DMS 273 (cell line): ENCODE measurements around the gene SNAI3.

Experiments
- DNase-seq: peaks from one replicate; lab custom pipeline; 2025; ENCODE audit not compliant: unreplicated experiment; lab: John Stamatoyannopoulos, UW

SNAI3 gene

GRCh38 chr16:88691924-88692560, 5.7 kb upstream of the SNAI3 start:
- DNase-seq, result no peak

DNA sequence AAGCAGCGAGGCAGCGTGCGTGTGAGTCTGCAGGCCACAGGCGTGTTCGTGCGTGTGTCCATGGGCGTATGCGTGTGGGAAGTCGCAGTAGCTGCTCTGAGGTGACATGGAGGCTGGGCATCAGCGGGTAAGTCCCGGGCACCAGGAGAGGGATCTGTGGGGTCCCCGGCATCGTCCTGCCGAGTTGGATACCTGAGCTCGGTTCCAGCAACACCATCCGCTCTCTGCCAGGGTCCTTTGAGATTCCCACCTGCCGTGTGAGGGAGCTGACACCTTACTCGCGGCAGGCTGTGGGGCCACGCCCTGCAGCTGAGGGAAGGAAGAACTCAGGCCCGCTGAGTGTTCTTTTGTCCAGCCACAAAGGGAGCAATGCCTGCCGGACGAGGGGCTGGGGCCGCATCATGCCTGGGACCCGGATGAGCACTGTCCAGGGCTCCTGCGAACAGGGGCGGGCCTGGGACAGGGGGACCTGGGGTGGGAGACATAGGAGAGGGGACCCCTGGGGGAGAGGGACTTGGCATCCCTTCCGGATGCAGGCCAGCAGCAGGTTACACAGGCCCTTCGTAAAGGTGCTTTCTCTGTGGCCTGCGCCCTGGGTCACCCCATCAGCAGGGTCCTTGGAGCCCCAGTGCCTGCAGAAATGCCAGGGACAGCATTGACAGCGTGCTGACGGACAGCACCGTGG, 5.0 kb upstream of the SNAI3 start:
- no peak for DNase-seq

DNA sequence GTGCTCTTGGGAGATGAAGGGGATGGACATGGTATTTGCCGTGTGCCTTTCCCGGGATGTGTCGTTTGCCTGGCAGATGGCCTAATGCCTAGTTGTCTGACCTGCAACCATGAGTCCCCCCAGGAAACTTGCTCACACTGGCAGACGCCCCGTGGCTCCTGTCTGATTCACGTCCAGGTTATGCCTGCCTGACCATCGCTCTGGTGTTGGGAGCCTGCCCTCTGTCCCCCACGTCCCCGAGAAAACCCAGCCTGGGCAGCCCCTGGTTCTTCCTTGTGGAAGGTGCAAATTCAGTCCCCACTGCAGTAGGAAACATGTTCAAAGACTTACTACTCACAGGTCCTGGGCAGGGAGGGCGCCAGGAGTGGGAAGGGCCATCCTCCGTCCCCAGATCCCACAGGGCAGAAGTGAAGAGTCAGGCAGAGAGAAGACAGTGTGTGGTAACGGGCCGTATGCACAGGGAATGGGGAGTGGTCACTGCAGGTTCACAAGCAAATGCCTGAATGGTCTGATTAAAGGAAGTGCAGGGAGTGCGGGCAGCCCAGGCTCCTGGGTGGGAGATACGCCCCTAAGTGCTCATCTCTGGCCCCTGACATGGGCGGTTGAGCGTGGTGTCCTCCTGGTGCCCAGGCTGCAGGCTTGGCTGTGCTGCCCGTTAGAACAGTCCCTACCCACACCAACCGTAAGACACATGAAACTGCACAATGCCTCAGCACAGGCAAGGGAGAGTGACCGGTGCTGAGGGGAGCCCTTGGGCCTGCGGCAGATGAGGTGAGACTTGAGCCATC, 4.2 kb upstream of the SNAI3 start:
- DNase-seq, result no peak

GRCh38 chr16:88688013-88688778, 1.9 kb upstream of the SNAI3 start:
- peak; percentile 57 for DNase-seq

- DNase-seq, result no peak
Measured at GRCh38 chr16:88687676-88688012, 1.3 kb upstream of the SNAI3 start.

DNA sequence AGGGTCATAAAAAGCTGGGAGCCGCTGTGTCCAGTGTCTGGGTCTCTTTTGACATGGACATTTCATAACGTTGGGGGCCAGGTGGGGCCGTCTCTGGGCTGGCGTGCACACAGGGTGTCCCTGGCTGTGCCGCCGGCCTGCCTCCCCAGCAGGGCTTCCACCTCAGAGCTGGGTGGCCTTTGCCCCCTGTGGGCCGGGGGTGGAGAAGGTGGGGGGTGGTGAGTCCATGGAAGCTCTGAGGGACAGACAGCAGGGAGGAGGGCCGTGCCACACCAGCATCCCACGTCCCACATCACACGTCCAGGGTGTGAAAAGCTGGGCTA, 908 bp upstream of the SNAI3 start:
- no peak for DNase-seq

DNA sequence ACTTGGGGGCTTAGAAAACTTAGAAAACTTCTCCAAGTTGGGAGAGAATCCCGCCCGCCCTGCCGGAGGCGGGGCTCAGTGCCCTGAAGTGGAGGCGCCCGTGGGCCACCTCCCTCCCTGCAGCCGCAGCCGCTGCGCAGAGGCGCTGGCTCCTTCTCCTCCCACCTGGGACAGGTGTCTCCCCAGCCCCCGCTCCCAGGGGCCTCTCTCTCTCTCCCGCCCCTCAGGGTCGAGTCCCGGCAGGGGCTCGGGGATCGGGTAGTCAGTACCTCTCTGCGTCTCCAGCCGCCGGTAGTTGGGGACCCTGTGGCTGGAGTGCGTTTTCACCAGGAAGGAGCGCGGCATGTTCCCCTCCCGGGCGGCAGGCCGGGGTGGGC, 257 bp downstream of the SNAI3 start:
- peak; percentile 68 for DNase-seq

DNA sequence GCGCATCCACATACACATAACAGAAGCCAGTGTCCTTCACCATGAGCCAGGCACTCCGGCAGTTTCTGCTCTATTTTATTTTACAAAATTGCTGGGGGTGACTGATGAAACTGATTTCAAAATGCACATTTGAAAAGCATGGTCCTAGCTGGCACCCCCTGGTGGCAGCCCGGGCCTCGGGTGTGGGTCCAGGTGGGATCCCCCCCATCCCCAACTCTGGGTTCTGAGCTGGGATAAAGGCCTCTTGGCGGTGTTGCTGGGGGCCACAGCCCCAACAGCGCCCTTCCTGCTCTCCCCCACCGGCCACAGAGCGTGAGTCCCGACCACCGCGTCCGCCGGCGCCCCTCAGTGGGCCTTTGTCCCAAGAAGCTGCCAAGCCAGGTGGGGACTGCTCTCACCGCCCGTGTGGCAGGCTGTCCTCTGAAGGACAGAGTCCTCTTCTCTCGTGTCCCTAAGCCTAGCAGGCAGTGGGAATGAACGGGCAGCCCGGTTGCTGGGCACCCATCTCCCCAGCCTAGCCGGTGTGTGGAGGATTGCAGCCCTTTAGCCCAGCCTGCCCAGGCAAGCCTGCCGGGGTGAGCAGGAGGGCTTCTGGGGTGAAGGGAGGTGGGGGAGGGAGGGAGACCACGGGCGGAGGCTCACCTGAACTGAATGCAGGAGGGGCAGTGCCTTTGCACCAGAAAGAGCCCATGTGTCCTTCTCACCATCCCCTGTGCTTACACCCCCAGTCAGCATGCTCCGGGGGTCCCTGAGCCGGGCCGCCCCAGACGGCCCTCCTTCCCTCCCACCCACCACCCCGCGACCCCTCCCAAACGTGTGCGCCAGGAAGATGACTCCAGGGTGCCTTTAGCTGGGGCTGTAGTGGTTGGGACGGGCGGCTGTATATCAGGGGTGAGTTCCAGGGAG, 898 bp downstream of the SNAI3 start:
- peak; percentile 67 for DNase-seq

GRCh38 chr16:88684569-88685155, 1.6 kb downstream of the SNAI3 start:
- DNase-seq, result no peak

DNA sequence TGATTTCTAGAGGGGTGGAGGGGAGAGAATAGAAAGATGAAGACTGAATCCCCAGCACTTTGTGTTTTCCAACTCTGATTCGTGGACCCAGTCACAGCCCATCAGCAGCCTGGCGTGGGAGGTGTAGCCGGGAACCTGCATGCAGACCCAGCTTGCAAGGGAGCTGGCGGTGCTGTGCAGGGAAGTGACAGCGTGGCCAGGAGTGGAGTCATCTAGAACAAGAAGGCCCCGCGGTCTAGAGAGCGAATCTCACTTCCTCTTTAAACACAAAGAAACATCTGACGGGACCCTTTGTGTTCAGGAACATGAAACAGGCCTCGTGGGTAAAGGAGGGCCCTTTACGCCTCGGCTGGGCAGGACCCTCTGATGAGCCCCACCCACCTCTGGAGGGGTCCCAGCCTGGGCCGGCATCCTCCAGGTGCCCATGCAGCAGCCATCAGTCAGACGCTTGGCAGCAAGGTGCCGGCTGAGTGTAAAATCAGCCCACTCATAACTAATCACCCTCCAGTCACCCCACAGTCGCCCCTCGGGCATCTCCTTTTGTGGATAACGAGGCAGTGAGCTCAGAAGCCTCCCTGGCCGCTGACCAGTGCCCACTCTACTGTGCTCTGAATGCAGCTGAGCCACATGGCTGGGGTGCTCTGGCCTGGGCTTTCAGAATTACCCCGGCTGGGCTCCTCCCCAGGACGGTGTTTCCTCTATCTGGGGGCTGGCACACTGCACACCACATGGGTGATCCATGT, 4.4 kb downstream of the SNAI3 start:
- DNase-seq, result no peak

DNA sequence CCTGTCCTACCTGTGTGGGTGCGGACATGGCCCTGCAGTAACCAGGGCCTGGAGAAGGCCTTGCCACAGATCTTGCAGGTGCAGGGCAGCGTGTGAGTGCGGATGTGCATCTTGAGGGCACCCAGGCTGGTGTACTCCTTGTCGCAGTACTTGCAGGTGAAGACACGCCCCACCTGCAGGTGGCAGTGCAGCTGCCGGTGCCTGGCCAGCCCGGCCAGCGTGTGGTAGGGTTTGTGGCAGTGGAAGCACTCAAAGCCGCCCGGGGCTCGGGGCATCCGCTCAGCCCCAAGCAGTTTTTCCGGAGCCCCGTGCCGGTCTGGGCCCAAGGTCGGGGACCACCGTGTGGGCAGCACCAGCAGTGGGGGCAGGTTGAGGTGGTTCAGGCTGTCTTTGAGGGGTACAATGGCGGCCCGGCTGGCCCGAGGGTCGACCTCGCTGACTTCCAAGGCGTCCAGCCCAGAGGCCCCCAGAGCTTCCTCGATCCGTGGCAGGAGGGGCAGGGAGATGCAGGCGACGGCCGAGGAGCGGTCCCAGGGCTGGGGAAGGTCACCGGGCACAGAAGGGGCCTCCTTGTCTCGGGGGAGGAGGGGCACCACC, 5.1 kb downstream of the SNAI3 start:
- DNase-seq, result peak; percentile 51

GRCh38 chr16:88680554-88681083, 5.7 kb downstream of the SNAI3 start:
- DNase-seq, result no peak

- DNase-seq, result peak; percentile 37
Measured at GRCh38 chr16:88678224-88678979, 7.9 kb downstream of the SNAI3 start.

DNA sequence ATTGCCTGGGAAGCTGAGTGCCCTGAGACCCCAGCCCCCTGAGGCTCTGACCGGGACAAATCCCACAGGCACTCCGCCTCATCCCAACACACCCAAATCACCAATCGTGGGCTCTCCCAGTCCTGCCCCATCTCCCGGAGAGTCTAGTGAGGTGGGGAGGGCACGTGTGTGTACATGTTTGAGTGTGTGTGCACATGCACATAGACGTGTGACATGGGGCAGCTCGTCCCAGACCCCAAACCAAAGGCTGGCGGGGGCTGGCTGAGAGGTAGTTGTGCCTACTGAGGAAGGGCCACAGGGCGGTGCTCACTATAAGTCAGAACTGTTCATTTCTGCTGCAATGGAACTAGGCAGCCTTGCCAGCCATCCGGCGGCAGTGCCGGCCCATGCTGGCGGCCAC, 8.6 kb downstream of the SNAI3 start:
- DNase-seq, result no peak

GRCh38 chr16:88676502-88677242, 9.6 kb downstream of the SNAI3 start:
- no peak for DNase-seq

DNA sequence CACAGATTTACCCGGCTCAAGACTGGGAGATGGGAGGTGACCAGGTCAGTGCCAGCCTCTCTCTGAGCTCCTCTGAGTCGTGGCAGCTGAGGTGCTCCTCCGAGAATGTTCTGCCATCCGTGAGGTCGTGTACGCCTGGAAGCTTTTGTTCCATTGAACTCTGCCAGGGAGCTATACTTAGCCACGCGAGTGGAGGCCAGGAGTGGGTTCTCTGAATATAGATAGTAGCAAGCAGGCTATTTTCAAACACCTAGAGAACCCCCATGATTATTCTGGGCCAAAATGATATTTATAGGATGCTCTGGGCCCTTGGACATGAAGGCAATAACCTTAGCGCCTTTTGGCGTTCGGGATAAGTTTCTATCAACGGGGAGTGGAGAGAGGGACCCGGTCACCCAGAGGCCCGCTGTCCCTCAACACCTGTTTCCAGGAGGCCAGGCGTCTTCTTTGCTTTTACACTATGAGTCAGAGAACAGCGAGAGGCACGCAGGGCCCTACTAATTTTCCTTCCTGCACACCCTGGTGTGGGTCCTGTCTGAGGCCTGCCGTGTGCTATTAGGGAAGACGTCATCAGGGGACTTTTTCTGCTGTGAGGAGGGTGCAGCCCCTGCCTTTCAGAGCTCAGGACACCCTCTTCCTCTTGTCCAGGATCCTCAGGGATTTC, 12.5 kb downstream of the SNAI3 start:
- no peak for DNase-seq

- peak; percentile 61 for DNase-seq
Measured at GRCh38 chr16:88672776-88673175, 13.5 kb downstream of the SNAI3 start.
